Astrocyte of the cerebellum (primary cell): ENCODE data around the gene LIN28B.

Experiments
- DNase-seq: peaks from one replicate; pipeline ENCODE4 v3.0.0-alpha.2; 2011; ENCODE audit warnings: low read depth
- H3K4me3 ChIP-seq: 2 replicates; pipeline ENCODE4 v1.5.1; 2011; ENCODE audit warnings: mild to moderate bottlenecking, low read depth, low read length, moderate library complexity
- in situ Hi-C: cut with HindIII; loops from 2 replicates; pipeline ENCODE4 v1.10.0; 2017; ENCODE audit warnings: low sequenced_read_pairs
- TF ChIP-seq, protein P1 (sequence below): IDR thresholded peaks from 2 replicates; pipeline ENCODE4 v1.5.1; 2012; ENCODE audit warnings: low read length, low read depth, moderate library complexity, mild to moderate bottlenecking; ENCODE audit errors: missing control alignments

The LIN28B gene

DNA sequence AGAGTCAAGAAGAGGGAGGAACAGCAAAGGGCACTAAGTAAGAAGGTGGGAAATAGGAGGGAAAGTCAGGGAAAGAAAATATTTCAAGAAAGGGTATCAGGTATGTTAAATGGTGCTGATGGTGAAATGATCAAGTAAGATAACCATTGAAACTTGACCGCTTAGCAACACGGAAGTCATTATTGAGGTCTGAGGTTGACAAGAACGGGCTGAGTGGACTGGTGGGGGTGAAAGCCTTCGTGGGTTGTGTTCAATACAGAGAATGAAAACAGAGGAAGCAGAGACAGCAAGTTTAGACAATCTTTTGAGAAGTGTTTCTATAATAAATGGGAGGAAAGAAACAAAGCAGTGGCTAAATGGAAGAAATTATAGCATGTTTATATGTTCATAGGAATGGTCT, 72.0 kb downstream of the LIN28B start:
- DNase-seq, result no peak
- in situ Hi-C loops, result no loop called here
- no peak overlapping the region for H3K4me3 ChIP-seq
- TF ChIP-seq, protein P1, sequence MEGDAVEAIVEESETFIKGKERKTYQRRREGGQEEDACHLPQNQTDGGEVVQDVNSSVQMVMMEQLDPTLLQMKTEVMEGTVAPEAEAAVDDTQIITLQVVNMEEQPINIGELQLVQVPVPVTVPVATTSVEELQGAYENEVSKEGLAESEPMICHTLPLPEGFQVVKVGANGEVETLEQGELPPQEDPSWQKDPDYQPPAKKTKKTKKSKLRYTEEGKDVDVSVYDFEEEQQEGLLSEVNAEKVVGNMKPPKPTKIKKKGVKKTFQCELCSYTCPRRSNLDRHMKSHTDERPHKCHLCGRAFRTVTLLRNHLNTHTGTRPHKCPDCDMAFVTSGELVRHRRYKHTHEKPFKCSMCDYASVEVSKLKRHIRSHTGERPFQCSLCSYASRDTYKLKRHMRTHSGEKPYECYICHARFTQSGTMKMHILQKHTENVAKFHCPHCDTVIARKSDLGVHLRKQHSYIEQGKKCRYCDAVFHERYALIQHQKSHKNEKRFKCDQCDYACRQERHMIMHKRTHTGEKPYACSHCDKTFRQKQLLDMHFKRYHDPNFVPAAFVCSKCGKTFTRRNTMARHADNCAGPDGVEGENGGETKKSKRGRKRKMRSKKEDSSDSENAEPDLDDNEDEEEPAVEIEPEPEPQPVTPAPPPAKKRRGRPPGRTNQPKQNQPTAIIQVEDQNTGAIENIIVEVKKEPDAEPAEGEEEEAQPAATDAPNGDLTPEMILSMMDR, result no peak

DNA sequence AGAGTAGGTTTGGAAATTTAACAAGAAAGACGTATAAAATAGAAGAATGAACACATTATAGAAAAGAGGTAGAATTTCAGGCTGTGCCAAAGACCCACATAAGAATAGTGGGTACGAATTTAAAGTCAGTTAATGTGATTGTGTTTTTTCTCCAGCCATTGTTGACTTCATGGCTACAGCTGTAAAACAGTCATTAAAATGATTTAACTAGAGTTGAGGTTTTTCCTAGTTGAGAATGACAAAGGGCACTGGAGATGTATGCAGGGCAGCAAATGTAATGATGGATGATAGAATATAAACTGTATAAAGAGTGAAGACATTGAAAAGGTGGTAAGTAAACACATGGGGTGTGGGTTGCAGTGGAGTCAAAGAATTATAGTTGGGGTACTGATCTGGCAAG, 72.7 kb downstream of the LIN28B start:
- in situ Hi-C loops, result no loop called here
- DNase-seq, result no peak
- H3K4me3 ChIP-seq, result no peak overlapping the region
- TF ChIP-seq, protein P1, result no peak

DNA sequence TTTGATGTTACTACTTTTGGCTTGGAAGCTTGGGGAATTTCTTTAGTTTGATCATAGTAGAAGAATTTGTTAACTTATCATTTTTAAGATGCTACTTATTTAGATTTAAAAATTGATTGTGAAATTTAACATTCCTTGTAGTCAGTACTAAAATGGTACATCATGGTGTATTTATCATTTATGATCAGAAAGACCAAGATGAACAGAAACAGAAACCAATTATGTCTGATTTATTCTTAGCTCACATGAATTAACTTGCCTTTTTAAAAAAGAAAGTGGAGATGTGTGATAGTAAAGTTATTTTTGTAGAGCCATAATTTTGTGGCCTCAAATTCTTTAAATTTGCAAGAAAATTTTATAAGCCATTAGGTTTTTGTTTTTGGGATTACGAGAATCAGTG, 77.6 kb downstream of the LIN28B start:
- TF ChIP-seq, protein P1, result no peak
- in situ Hi-C loops, result no loop called here
- H3K4me3 ChIP-seq, result no peak overlapping the region
- DNase-seq, result no peak

DNA sequence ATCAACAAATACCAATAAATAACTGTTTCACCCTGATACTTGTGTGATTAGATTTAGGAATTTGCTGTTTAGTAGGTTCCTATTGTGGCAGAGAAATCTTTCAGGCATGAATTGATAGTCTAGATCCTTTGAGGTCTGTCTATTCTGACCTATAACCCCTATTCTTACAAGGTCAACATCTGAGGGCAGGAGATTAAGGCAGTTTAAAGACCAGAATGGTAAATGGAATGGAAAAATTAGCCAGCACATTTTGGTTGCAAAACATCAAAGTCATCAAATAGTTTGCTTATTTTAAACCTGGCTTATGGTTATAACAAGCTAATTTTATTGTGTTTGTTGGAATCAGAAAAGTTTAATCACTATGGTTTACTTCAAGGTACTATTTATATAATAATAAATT, 78.4 kb downstream of the LIN28B start:
- H3K4me3 ChIP-seq, result no peak overlapping the region
- DNase-seq, result no peak
- in situ Hi-C loops, result no loop called here
- TF ChIP-seq, protein P1, result no peak

DNA sequence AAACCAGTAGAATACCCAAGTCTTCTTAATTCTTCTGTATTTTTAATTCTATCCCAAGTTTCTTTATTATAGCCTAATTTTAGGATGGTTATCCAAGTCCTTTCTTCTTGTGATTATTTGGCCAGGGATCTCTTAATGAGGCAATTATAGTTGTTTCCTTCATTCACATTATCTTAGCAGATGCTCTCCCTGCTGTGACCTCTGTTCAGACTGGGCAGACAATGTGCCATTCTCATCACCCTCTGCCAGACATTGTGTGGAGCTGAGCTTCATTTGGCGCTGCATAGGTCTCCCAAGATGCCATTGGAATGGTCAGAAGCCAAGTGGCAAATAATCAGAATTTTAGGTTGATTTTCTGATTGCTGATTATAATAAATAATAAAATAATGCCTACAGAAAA, 79.4 kb downstream of the LIN28B start:
- DNase-seq, result no peak
- H3K4me3 ChIP-seq, result no peak overlapping the region
- in situ Hi-C loops, result no loop called here
- TF ChIP-seq, protein P1, result no peak

DNA sequence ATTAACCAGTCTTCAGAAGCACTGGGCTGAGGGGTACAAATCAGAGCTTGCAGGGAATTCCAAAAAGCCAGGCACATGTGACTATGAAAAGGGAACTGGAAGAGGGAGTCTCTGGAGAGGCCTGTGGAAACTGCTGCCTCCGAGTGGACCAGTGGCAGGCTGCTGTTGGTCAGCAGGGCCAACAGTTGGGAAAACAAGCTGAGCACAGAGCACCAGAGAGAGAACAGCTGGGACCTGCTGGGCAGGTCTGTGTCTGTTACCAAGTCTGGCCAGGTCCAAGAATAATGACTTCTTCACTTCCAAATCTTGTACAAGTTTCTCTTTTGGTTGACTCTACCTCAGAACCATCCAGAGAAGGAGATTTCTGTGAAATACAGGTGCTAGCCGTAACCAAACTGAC, 81.4 kb downstream of the LIN28B start:
- in situ Hi-C loops, result no loop called here
- no peak overlapping the region for H3K4me3 ChIP-seq
- TF ChIP-seq, protein P1, result no peak
- DNase-seq, result no peak

DNA sequence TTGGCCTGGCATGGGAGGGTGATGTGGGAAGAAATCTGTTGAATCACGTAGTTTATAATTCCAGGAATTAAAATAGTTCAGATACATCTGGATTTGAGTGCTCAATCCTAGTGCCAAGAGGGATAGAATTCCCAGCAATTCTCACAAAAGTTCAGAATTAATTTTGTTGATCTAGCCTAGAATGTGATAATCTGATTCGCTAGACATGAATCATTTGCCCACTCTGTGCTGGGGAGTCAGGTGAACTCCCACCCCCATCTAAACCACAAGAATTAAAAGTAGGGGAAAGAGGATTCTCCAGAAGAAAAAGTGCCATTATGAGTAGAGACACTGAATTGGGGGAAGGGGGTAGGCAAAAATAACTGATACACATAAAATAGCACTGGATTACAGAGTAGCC, 85.0 kb downstream of the LIN28B start:
- in situ Hi-C loops, result no loop called here
- H3K4me3 ChIP-seq, result no peak overlapping the region
- no peak for DNase-seq
- TF ChIP-seq, protein P1, result no peak
